Posterior vena cava (tissue), 2 donors: ENCODE measurements around the gene RIC8B. TPM values are rescaled to one million over a fixed set of nuclear protein-coding genes. Genes with fewer than 3 reads are reported as not detected.

Experiments
- DNase-seq: peaks from one replicate; pipeline ENCODE4 v3.0.0-alpha.2; 2020; ENCODE audit warnings: low spot score
- intact Hi-C, 2 donors: fragments of 100-400 bp; cut with DNase I; formaldehyde crosslinking; loops; one replicate each; pipeline versions ENCODE4 v1.14.1 to v1.14.2; 2022 to 2023
- total RNA-seq, 2 donors: library from RNA; stranded (reverse); fragmentation: NEBNext Ultra II Directional; extraction: Animal tissue kit (Norgen Biotek cat#: 25700); gene quantifications; one replicate each; pipeline ENCODE4 v1.2.1, GENCODE V29; 2021
- donor health status: DM: yes; HTN: yes; CAD: no.
- donor health status: DM: yes; HTN: yes; CAD: no.

Gene RIC8B
- total RNA-seq, 2 donors from 2014 or later: 20.2 to 23.8 TPM

DNA sequence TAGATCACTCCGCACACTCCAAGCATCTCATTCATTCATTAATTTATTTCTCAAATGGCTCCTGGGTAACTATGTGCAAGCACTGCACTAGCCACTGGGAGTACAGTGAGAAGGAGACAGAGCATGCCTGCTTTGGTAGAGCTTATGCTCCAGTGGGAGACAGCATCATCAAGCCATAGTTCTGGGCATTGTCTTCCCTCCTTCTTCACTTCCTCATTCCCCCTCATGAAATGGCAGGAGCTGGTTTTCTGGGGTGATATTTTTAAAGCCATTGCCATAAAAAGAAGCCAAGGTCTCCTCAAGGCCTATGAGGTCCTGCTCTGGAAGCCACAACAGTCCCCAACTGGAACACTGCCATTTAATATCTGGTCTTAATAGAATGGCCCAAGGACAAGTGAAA, 20.2 kb upstream of the RIC8B start:
- intact Hi-C loops: no loop called here
- no peak for DNase-seq

- DNase-seq: no peak
- intact Hi-C loops: no loop called here
Observed at GRCh38 chr12:106757623-106758348, 16.7 kb upstream of the RIC8B start.

GRCh38 chr12:106758349-106759110, 16.0 kb upstream of the RIC8B start:
- DNase-seq: peak; percentile 66
- intact Hi-C loops: no loop called here

DNA sequence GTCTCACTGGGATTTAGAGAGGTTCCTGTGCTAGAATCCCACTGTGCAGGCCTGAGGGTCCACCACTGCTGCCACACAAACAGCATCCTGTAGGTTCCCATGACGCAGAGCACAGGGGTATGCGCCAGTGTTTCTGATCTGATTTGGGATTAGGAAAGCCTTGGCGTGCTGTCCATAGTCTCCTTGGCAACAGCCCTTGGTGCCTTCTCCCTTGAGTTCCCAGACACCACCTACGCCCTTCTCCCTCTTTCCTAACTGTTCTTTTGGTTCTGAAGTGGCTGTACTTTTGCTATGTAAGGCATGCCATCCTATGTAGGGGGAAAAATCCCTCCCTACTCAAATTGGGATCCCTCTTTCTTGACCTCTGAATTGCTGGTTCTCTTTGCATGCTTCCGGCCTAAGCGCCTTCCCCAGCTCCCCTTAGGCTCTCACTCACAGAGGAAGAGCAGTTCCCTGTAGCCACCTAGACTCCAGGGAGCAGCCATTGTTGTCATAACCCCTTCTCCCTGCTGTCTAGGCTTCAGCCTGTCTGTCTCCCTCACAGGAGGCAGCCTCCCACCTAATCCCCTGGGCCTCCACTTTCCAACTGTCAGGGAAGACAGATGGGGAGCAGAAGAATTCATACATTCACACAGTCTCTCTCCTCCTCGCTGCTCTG, 14.8 kb upstream of the RIC8B start:
- DNase-seq: peak; percentile 85
- intact Hi-C loops: no loop called here

DNA sequence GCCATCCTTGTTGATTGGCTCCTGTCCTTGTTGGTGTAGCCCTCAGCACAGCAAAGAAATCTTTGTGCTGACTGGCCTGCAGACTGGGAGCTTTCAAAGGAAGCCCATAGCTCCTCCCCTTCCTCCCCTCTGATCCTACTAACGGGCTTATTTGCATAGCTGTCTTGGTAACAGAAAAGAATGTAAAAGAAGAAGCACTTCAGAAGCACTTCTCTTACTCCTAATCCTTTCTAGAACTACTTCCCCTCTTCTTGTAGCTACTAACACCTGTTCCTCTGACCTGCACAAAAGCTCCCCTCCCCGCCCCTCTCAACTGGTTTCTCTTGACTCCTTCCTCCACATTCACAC, 14.3 kb upstream of the RIC8B start:
- DNase-seq: peak; percentile 66
- intact Hi-C loops: no loop called here

DNA sequence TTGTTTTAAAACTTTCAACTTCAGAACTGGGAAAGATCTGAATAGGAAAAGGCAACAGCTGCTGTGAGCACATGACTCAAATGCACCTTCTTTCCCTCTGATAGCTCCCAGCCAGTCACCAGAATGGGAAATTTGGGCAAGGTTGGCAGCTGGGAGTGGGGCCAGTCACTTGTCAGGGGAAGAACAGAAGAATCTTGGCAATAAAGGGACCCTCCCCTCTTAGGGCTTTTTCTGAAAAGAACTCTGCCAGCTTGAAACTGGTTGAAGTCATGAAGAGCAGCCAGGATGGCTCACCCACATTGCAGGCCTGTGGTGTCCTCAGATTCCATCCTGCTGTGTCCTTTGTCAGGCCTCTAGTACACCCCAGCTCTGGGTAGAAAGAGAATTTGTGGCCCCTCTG, 10.3 kb upstream of the RIC8B start:
- intact Hi-C loops: no loop called here
- no peak for DNase-seq

DNA sequence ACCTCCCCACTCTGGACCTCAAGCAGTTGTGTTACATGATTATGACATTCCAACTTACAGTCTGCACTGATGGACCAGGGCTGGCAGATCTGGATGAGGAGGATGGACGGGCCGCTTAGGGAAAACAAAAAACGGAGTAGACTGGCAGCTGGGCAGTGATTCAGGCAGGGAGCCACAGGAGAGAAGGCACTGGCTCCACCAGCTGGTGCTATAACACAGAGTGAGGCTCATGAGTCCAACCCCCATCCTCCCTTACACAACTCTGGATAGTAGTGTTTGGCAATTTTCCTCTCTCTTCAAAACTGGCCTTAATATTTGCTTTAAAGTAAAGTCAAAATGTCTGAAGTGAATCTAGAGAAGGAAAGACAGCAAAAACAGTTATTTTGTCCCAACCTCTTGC, 9.7 kb upstream of the RIC8B start:
- DNase-seq: no peak
- intact Hi-C loops: no loop called here

GRCh38 chr12:106766393-106766826, 8.1 kb upstream of the RIC8B start:
- intact Hi-C loops: no loop called here
- no peak for DNase-seq

- DNase-seq: no peak
- intact Hi-C loops: no loop called here
Observed at GRCh38 chr12:106767206-106767605, 7.3 kb upstream of the RIC8B start.

DNA sequence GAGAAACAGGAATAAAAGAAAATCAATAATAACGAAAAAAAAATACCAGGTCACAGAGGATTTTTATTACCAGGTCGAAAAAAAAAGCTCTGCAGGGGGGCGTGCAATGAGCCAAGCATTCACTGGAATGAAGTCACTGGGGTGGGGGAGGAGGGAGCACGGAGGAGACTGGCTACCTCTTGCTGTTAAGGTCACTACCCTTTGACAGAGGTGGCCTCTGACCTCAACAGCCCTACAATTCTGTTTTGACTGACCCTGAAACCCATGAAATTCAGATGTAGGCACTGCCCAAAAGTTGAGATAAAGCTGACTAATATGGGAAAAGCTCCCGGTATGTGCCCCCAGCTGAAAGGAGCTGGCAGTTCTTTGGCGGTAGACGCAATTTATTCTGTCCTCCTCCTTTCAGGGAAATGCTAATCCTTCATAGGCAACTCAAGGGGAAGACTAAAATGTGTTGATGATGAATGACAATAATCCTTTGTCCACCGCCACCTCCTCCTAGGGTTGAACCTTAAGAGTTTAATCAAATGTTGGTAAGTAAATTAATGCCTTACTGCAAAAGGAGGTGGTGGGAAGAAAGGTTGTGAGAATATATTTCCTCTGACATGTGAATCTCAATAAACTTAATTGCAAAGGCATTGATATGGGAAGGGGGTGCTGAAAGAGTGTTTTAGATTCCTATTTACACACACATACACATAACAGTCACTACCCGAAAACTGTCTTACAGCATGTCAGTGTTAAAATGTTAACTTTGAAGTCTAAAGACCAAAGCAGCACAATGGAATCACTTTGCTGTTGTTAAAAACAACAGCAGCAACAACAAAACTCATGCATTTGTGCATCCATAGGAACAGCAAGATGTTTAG, 6.3 kb upstream of the RIC8B start:
- no peak for DNase-seq
- intact Hi-C loops: no loop called here

GRCh38 chr12:106769078-106769477, 5.4 kb upstream of the RIC8B start:
- DNase-seq: no peak
- intact Hi-C loops: no loop called here

GRCh38 chr12:106769546-106769945, 4.9 kb upstream of the RIC8B start:
- intact Hi-C loops: no loop called here
- DNase-seq: no peak

- intact Hi-C loops: no loop called here
- DNase-seq: no peak
Observed at GRCh38 chr12:106771425-106771824, 3.1 kb upstream of the RIC8B start.

GRCh38 chr12:106773286-106774004, 1.0 kb upstream of the RIC8B start:
- DNase-seq: no peak
- intact Hi-C loops: loop anchor here in 1 of 2 donors (2.0 kb wide), 1 partner anchor 61 kb away; no protein-coding TSS in a partner anchor

DNA sequence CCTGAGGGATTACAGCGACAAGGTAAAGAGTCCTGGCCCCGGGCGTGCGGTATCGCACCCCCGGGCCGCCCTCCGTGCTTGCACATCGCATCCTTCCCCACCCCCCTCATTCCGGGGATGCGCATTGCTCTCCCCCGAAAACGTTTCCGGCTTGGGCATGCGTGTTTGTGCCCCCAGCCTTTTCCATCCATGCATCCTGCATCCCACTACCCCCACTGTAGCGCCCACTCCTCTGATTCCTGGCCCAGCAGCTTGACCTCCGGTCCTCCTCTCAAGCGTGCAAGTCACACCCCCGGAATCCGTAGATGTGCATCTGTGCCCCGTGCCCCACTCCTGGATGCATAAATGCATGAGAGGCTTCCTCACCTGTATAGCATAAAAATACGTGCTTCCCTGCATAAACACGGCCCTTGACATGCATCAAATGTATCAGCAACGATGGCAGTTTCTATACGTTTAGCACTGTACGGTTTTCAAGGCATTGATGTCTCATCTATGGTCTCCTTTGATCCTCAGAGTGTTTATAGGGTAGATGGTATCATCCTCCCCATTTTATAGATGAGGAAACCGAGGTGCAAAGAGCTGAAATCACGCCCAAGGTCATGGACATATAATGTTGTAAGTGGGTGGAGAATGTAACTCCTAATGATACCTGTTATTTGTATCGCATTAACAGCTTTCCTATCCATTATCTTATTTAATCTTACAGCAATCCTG, 484 bp downstream of the RIC8B start:
- DNase-seq: no peak
- intact Hi-C loops: no loop called here

DNA sequence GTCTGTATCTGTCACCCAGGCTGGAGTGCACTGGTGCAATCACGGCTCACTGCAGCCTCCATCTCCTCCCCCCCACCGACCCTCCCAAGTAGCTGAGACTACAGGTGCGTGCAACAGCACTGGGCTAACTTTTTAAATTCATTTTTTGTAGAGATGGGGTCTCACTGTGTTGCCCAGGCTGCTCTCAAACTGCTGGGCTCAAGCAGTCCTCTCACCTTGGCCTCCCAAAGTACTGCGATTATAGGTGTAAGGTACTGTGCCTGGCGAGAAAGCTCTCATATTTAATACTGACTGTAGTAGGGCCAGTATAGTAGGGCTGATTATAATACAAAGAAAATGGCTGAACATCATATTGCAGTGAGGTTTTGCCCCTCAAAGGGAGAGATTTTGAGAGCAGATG, 2.4 kb downstream of the RIC8B start:
- DNase-seq: no peak
- intact Hi-C loops: no loop called here

- intact Hi-C loops: no loop called here
- no peak for DNase-seq
Observed at GRCh38 chr12:106780010-106780631, 5.6 kb downstream of the RIC8B start.

DNA sequence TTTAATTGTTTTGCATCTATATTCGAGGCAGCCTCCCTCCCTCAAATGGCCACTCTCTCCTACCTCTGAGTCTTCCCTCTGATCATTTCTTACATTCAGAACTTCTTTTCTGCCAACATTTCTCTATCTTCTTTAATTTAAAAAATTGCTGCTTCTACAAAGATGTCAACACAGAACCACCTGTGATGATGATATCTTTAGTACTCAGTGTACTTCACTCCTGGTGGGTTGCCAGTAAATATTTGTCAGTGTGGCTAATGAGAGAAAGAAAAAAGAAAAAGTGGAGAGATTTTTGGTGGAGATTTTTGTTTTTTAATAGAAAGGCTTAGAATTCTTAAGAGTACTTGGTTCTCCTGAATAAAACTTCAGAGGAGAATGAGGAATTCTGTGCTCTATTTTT, 8.1 kb downstream of the RIC8B start:
- DNase-seq: no peak
- intact Hi-C loops: no loop called here
